Cortex of kidney (tissue), 1 donor: Measurements from ENCODE around the gene FOXR1.
"Not testable (repeated sequence)": the region's sequence is repeated elsewhere in the genome, so short reads cannot be mapped to it uniquely, and the experiment has no call there.

Experiments used
- DNase-seq: peaks from one replicate; lab custom pipeline; 2025; lab: John Stamatoyannopoulos, UW

Gene FOXR1

GRCh38 chr11:118997627-118998387, 26.2 kb downstream of the FOXR1 start, which contains the start of gene CENATAC:
Gene CENATAC, plus strand, starts transcription at chr11:118998138. Its CDS starts 60 bp downstream, at chr11:118998198.
- peak; percentile 67 for DNase-seq

- no peak for DNase-seq
Observed at GRCh38 chr11:118998388-118998717, 26.8 kb downstream of the FOXR1 start.

GRCh38 chr11:118998822-118999221, 27.3 kb downstream of the FOXR1 start:
- no peak for DNase-seq

- no peak for DNase-seq
Observed at GRCh38 chr11:119000906-119001305, 29.3 kb downstream of the FOXR1 start.

- no peak for DNase-seq
Observed at GRCh38 chr11:119006656-119007055, 35.1 kb downstream of the FOXR1 start.

- no peak for DNase-seq
Observed at GRCh38 chr11:119011476-119012053, 40.0 kb downstream of the FOXR1 start.

- no peak for DNase-seq
Observed at GRCh38 chr11:119012629-119013170, 41.1 kb downstream of the FOXR1 start.

- DNase-seq = no peak
Observed at GRCh38 chr11:119014209-119014924, 42.8 kb downstream of the FOXR1 start.

- no peak for DNase-seq
Observed at GRCh38 chr11:119015054-119015611, 43.6 kb downstream of the FOXR1 start.

GRCh38 chr11:119016216-119017009, 44.9 kb downstream of the FOXR1 start:
- DNase-seq = no peak

GRCh38 chr11:119017377-119017776, 45.8 kb downstream of the FOXR1 start:
- DNase-seq = not testable (repeated sequence)

GRCh38 chr11:119018074-119018938, 46.7 kb downstream of the FOXR1 start, which contains the start of the genes RPS25 and TRAPPC4:
Gene RPS25, minus strand, starts transcription at chr11:119018343. Its CDS starts 59 bp downstream, at chr11:119018284.
Gene TRAPPC4, plus strand, starts transcription at chr11:119018766. Its CDS starts 30 bp downstream, at chr11:119018796.
- no peak for DNase-seq

GRCh38 chr11:119019996-119020395, 48.4 kb downstream of the FOXR1 start:
- no peak for DNase-seq

GRCh38 chr11:119021631-119022030, 50.1 kb downstream of the FOXR1 start:
- no peak for DNase-seq

- DNase-seq = no peak
Observed at GRCh38 chr11:119023741-119024140, 52.2 kb downstream of the FOXR1 start.

GRCh38 chr11:119024430-119025098, 53.0 kb downstream of the FOXR1 start:
- DNase-seq = no peak

- DNase-seq = no peak
Observed at GRCh38 chr11:119025099-119025473, 53.5 kb downstream of the FOXR1 start.

GRCh38 chr11:119025541-119025940, 54.0 kb downstream of the FOXR1 start:
- no peak for DNase-seq

- no peak for DNase-seq
Observed at GRCh38 chr11:119025978-119026766, 54.6 kb downstream of the FOXR1 start.
